ENCODE measurements around the gene TMEM225B.
A peak's percentile ranks its signal among the peaks of the same experiment; 100 is the strongest.
"Not testable (repeated sequence)": the region's sequence is repeated elsewhere in the genome, so short reads cannot be mapped to it uniquely, and the experiment has no call there.

Gene TMEM225B

DNA sequence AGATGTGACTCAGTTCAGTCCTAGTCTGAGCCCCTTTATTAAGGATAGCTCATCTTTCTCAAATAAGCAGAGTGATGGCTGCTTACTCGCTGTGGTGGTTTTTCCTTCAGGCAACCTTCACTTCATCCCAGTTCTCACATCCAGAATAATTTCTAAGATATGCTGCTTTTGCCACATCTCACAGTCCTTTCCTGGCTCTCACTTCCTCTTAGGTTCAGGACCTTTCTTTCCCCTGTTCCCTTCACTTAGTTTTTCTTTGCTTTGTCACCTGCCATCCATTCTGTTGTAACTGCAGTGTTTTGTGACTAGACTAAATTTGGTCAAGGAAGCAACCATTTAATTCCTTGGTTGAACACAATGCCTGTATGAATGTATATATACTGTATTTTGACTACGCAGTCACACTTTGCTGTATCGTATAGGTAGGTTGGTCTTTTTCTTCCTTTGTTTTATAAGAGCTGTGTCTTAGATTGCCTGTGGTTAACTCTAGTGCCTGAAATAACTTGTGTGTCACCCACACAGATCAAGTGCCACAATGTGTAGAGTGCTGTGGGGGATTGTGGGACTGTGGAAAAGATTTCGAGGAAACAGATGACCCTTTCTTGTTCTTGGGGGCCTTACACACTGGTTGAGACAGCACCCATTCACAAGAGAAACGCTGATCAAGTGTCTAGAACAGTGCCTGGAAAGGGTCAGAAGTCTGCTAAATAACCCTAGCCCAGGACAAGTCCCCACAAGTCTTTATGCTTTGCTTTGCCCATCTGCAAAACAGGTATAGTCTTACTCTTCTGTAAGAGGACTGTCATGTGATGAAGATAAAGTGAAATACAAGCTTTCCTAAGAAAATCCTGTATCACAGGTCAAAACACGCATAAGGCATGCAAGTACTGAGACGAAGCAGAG, 37.0 kb upstream of the TMEM225B start:
- Histone ChIP-seq H3K9ac (ENCODE audit: low read depth, low read length) (peak overlapping the region; percentile 32), H3K27me3 (ENCODE audit: control insufficient read depth, insufficient read depth, low read length) (no peaks in the 10 kb centered on the region), H3K4me1 (ENCODE audit: control insufficient read depth, insufficient read depth, low read length) (peaks cover 45% of the 10 kb centered on the region), H3K36me3 (ENCODE audit: insufficient read depth, low read length) (peaks cover 56% of the 10 kb centered on the region), H3K9me3 (replicated peaks; ENCODE audit: low read length) (no peaks in the 10 kb centered on the region), H3K4me2 (ENCODE audit: low read length) (peak overlapping the region; percentile 88), H3K4me3 (ENCODE audit: low read length) (no peak overlapping the region)

DNA sequence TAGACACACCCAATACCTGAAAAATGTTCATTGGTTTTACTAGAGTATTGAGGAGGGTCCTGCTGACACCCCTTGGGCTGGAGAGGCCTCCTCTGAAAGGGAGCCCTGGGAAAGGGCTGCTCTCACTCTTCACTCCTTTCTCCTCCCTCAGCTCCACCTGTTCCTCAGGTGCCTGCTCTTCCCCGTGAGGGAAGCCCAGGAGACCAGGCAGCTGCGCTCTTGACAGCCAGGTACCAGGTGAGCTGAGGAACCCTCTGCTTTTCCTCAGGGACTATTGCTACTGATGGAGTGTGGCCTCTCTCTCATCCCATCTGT, 36.4 kb upstream of the TMEM225B start:
- H3K36me3 ChIP-seq (ENCODE audit: insufficient read depth, low read length) = peaks cover 59% of the 10 kb centered on the region
- H3K9me3 ChIP-seq (replicated peaks; ENCODE audit: low read length) = no peaks in the 10 kb centered on the region
- H3K4me3 ChIP-seq (ENCODE audit: low read length) = no peak overlapping the region
- H3K27me3 ChIP-seq (ENCODE audit: control insufficient read depth, insufficient read depth, low read length) = no peaks in the 10 kb centered on the region
- H3K9ac ChIP-seq (ENCODE audit: low read depth, low read length) = peak overlapping the region; percentile 68
- peak overlapping the region; percentile 68 for H3K4me2 ChIP-seq (ENCODE audit: low read length)
- peaks cover 45% of the 10 kb centered on the region for H3K4me1 ChIP-seq (ENCODE audit: control insufficient read depth, insufficient read depth, low read length)

DNA sequence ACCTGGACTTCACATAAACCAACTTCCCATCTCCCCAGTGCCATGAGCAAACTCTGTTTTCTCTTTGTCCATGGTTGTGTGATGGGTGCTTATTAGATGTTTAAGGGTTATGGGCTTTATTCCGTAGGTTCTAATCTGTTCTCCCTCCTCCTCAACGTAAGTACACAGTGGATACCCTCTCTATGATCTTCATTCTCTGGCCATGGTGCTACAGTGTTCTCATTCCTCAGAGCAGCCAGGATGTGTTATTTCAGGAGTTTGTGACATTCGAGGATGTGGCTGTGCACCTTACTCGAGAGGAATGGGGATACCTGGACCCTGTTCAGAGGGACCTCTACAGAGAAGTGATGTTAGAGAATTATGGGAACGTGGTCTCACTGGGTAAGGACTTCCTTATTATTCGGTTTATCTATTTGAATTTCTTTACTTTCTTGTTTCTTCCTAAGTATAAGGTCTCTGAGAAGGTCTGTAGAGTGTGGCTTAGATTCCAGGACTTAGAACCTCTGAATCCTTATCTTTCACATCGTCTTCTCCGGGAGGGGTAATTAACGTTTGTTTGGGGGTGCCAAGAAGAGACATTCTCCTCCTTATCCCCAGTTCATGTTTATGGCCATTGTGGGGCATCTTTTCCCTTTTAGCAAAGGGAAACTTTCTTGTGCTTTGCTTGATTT, 35.8 kb upstream of the TMEM225B start:
- Histone ChIP-seq H3K4me2 (ENCODE audit: low read length) (peak overlapping the region; percentile 68), H3K36me3 (ENCODE audit: insufficient read depth, low read length) (peaks cover 59% of the 10 kb centered on the region), H3K27me3 (ENCODE audit: control insufficient read depth, insufficient read depth, low read length) (no peaks in the 10 kb centered on the region), H3K4me1 (ENCODE audit: control insufficient read depth, insufficient read depth, low read length) (peaks cover 42% of the 10 kb centered on the region), H3K9ac (ENCODE audit: low read depth, low read length) (peak overlapping the region; percentile 68), H3K4me3 (ENCODE audit: low read length) (peak overlapping the region; percentile 21), H3K9me3 (replicated peaks; ENCODE audit: low read length) (no peaks in the 10 kb centered on the region)

DNA sequence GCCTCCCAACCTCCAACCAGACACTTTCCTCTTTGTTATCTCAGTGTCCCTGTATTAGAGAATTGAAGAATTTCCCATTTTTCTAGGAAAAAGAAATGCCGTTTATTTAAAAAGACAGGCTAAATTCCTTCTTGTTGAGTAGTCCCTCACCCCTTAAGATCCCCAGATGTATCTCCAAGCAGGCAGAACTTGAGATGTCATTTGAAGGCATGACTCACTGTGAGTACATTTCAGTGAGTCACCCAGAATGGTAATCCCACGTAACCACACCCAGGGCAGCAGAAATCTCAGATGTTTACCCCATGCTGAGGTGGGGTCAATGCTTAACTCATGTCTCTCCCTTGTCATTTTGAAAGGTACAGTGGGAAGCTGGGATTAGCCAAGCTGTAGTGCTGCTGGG, 35.2 kb upstream of the TMEM225B start:
- peak overlapping the region; percentile 21 for H3K4me3 ChIP-seq (ENCODE audit: low read length)
- peak overlapping the region; percentile 68 for H3K9ac ChIP-seq (ENCODE audit: low read depth, low read length)
- peaks cover 59% of the 10 kb centered on the region for H3K36me3 ChIP-seq (ENCODE audit: insufficient read depth, low read length)

DNA sequence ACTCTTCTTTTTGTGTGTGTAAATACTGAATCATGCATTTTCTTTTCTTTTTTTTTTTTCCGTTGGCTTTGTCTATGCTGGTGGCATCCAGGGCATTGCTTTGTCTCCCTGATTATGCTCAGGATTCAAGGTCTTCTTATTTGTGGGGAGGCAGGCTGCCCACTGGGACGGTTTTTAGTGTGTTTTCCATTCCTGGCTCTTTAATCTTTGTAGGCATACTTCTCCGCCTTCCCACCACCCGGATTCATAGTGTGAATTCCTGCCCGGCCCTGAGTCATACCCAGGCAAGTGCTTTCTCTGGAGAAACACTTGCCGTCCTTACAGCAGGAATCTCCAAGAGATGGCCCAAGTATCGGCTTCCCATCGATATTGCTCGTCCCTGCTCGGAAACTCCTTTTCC, 34.4 kb upstream of the TMEM225B start:
- no peaks in the 10 kb centered on the region for H3K27me3 ChIP-seq (ENCODE audit: control insufficient read depth, insufficient read depth, low read length)
- peaks cover 62% of the 10 kb centered on the region for H3K36me3 ChIP-seq (ENCODE audit: insufficient read depth, low read length)
- H3K9ac ChIP-seq (ENCODE audit: low read depth, low read length) = peak overlapping the region; percentile 45
- no peaks in the 10 kb centered on the region for H3K9me3 ChIP-seq (replicated peaks; ENCODE audit: low read length)
- H3K4me2 ChIP-seq (ENCODE audit: low read length) = peak overlapping the region; percentile 66
- H3K4me1 ChIP-seq (ENCODE audit: control insufficient read depth, insufficient read depth, low read length) = peaks cover 40% of the 10 kb centered on the region
- peak overlapping the region; percentile 49 for H3K4me3 ChIP-seq (ENCODE audit: low read length)

More for the DNA sequence above, 35.2 kb upstream of the TMEM225B start:
- H3K4me2 ChIP-seq (ENCODE audit: low read length) = peak overlapping the region; percentile 68
- no peaks in the 10 kb centered on the region for H3K27me3 ChIP-seq (ENCODE audit: control insufficient read depth, insufficient read depth, low read length)
- H3K4me1 ChIP-seq (ENCODE audit: control insufficient read depth, insufficient read depth, low read length) = peaks cover 40% of the 10 kb centered on the region
- no peaks in the 10 kb centered on the region for H3K9me3 ChIP-seq (replicated peaks; ENCODE audit: low read length)

DNA sequence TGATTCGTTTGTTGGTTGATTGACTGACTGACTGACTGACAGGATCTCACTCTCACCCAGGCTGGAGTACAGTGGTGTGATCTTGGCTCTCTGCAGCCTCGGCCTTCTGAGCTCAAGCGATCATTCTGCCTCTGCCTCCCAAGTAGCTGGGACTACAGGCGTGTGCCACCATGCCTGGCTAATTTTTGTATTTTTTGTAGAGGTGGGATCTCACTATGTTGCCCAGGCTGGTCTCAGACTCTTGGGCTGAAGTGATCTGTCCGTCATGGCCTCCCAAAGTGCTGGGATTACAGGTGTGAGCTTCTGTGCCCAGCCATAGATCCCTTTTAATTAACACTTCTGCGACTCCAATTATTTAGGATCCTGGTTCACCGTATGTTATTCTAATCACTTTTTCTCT, 29.3 kb upstream of the TMEM225B start:
- not testable (repeated sequence) for H3K4me1 ChIP-seq (ENCODE audit: control insufficient read depth, insufficient read depth, low read length); H3K27me3 ChIP-seq (ENCODE audit: control insufficient read depth, insufficient read depth, low read length); H3K4me2 ChIP-seq (ENCODE audit: low read length); H3K9me3 ChIP-seq (replicated peaks; ENCODE audit: low read length); H3K9ac ChIP-seq (ENCODE audit: low read depth, low read length); H3K4me3 ChIP-seq (ENCODE audit: low read length)
- H3K36me3 ChIP-seq (ENCODE audit: insufficient read depth, low read length) = peaks cover 81% of the 10 kb centered on the region

DNA sequence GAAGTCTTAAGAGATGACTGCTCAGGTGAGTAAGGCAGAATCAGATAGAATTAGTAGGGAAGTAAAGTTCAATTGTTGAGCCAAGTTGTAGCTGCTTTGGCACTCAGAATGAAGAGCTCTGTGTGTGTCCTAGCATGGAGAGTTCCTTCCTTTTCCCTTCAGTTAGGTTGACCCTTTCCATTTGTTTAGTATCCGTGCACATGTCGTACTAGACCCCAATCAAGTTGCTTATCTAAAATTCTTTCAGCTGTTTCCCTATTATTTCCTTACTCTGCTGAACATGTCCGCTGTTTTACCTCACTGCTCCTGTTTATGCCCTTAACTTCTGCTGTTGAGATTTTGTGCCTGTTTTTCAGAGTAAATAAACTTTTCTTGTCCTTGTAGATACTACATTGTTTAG, 26.3 kb upstream of the TMEM225B start:
- H3K27me3 ChIP-seq (ENCODE audit: control insufficient read depth, insufficient read depth, low read length) = no peaks in the 10 kb centered on the region
- H3K9ac ChIP-seq (ENCODE audit: low read depth, low read length) = no peak overlapping the region
- peaks cover 60% of the 10 kb centered on the region for H3K36me3 ChIP-seq (ENCODE audit: insufficient read depth, low read length)
- H3K4me1 ChIP-seq (ENCODE audit: control insufficient read depth, insufficient read depth, low read length) = no peaks in the 10 kb centered on the region
- no peak overlapping the region for H3K4me2 ChIP-seq (ENCODE audit: low read length)
- no peak overlapping the region for H3K4me3 ChIP-seq (ENCODE audit: low read length)
- H3K9me3 ChIP-seq (replicated peaks; ENCODE audit: low read length) = no peaks in the 10 kb centered on the region

DNA sequence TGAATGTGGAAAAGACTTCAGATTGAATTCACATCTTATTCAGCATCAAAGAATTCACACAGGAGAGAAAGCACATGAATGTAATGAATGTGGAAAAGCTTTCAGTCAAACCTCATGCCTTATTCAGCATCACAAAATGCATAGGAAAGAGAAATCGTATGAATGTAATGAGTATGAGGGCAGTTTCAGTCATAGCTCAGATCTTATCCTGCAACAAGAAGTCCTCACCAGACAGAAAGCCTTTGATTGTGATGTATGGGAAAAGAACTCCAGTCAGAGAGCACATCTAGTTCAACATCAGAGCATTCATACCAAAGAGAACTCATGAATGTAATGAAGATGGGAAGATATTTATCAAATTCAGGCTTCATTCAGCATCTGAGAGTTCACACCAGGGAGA, 24.8 kb upstream of the TMEM225B start:
- no peaks in the 10 kb centered on the region for H3K9me3 ChIP-seq (replicated peaks; ENCODE audit: low read length)
- no peaks in the 10 kb centered on the region for H3K27me3 ChIP-seq (ENCODE audit: control insufficient read depth, insufficient read depth, low read length)
- no peak overlapping the region for H3K4me2 ChIP-seq (ENCODE audit: low read length)
- no peak overlapping the region for H3K9ac ChIP-seq (ENCODE audit: low read depth, low read length)
- no peak overlapping the region for H3K4me3 ChIP-seq (ENCODE audit: low read length)
- H3K4me1 ChIP-seq (ENCODE audit: control insufficient read depth, insufficient read depth, low read length) = no peaks in the 10 kb centered on the region
- peaks cover 60% of the 10 kb centered on the region for H3K36me3 ChIP-seq (ENCODE audit: insufficient read depth, low read length)

DNA sequence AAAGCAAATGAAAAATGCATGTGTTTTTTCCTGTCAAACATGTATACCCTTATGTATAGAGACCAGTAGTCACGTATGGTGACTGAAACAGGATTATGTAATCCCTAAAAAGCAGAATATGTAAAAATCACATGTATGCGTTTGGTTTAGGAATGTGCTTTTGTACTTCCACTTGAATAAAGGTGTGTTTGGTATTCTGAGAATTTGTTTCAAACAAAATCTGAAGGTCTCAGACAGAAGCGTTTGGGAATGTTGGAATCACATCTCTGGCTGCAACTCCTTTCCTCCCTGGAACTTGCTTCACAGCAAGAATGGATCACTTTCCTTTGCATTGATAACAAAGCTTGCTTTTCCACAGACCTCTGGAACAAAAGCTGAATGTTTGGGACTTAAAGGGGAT, 21.8 kb upstream of the TMEM225B start:
- no peak overlapping the region for H3K4me2 ChIP-seq (ENCODE audit: low read length)
- peaks cover 8% of the 10 kb centered on the region for H3K4me1 ChIP-seq (ENCODE audit: control insufficient read depth, insufficient read depth, low read length)
- H3K4me3 ChIP-seq (ENCODE audit: low read length) = no peak overlapping the region
- no peak overlapping the region for H3K9ac ChIP-seq (ENCODE audit: low read depth, low read length)
- peaks cover 33% of the 10 kb centered on the region for H3K36me3 ChIP-seq (ENCODE audit: insufficient read depth, low read length)
- no peaks in the 10 kb centered on the region for H3K27me3 ChIP-seq (ENCODE audit: control insufficient read depth, insufficient read depth, low read length)
- H3K9me3 ChIP-seq (replicated peaks; ENCODE audit: low read length) = no peaks in the 10 kb centered on the region

DNA sequence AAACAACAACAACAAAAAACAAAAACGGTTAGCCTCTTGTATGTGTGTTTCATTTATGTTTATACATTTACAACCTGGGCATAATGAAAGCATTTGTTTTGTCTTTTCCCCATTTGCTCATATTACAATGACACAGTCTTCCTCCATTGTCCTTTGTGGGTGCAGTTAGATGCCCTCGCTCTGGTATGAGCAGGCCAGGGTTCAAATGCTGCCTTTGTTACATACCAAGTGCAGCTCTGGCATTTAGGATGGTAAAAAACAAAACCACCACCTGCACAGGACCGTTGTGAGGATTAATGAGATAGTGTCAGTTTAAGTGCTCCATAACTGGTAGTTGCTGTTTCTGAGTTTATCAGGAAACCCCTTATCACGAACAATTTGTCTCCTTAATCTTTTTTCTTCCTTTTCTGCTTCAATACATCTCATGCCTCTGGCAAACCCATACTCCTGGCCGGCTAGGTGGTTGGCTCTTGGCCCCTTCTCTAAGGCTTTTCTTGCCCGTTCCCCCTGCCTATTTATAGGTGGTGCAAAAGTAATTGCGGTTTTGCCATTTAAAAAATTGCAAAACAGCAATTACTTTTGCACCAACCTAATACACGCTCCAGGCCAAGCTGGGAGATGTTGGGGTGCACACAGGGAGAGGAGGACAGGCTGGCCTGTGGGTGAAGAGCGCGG, 18.6 kb upstream of the TMEM225B start:
- peaks cover 3% of the 10 kb centered on the region for H3K36me3 ChIP-seq (ENCODE audit: insufficient read depth, low read length)
- no peaks in the 10 kb centered on the region for H3K9me3 ChIP-seq (replicated peaks; ENCODE audit: low read length)
- H3K4me1 ChIP-seq (ENCODE audit: control insufficient read depth, insufficient read depth, low read length) = peaks cover 8% of the 10 kb centered on the region
- peak overlapping the region; percentile 74 for H3K4me3 ChIP-seq (ENCODE audit: low read length)
- H3K4me2 ChIP-seq (ENCODE audit: low read length) = peak overlapping the region; percentile 97
- peak overlapping the region; percentile 58 for H3K9ac ChIP-seq (ENCODE audit: low read depth, low read length)
- no peaks in the 10 kb centered on the region for H3K27me3 ChIP-seq (ENCODE audit: control insufficient read depth, insufficient read depth, low read length)

DNA sequence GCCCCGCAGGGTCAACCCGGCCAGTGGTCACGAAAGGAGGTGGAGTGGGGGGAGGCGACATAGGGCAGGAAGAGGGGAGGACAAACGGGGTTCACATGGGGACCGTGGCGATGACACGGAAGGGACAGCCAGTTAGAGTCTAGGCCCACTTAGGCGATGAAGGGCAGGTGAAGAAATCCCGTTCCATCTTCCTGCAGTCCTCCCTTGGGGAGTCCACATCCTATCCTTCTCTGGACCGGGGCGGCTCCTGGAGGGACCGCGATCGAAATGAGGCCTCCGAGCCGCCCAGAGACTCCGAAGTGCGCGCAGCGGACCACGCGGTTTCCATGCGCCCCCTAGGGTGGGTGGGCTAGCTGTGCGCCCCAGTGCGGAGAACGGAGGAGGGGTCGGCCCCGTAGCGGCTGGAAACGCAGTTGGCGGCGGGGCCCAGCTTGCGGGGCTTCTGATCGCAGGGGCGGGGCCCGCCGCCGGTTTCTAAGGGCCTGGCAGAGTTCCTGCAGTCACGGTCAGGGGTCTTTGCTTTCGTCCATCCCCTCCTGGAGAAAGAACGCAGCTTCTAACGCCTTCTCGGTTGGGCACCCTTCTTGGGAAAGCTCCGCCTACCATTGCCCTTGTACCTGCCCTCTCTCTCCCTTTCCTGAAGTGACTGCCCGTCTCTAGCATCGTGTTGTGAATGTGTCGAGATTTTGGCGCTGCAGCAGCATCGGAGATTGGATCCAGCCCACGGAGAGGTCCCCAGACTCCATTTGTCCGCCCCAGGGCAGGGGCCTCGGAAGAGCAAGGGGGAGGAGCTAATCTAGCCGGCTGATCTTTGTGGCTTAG, 17.9 kb upstream of the TMEM225B start:
- Histone ChIP-seq H3K4me2 (ENCODE audit: low read length) (peak overlapping the region; percentile 97), H3K4me3 (ENCODE audit: low read length) (peak overlapping the region; percentile 74), H3K36me3 (ENCODE audit: insufficient read depth, low read length) (no peaks in the 10 kb centered on the region), H3K9ac (ENCODE audit: low read depth, low read length) (peak overlapping the region; percentile 58), H3K27me3 (ENCODE audit: control insufficient read depth, insufficient read depth, low read length) (no peaks in the 10 kb centered on the region), H3K9me3 (replicated peaks; ENCODE audit: low read length) (no peaks in the 10 kb centered on the region), H3K4me1 (ENCODE audit: control insufficient read depth, insufficient read depth, low read length) (peaks cover 8% of the 10 kb centered on the region)

Data from skeletal muscle satellite cell (primary cell).